LNCaP clone FGC (cell line): ENCODE measurements around the gene ROR2.

Experiments used
- DNase-seq: peaks from one replicate; pipeline ENCODE4 v3.0.0-alpha.2; 2011; ENCODE audit warnings: low read depth
- H3K4me3 ChIP-seq: 2 replicates; pipeline ENCODE4 v1.5.1; 2011; ENCODE audit warnings: mild to moderate bottlenecking, low read depth, low read length, control low read depth
- CTCF ChIP-seq: IDR thresholded peaks from 2 replicates; pipeline ENCODE4 v1.5.1; 2012; ENCODE audit warnings: mild to moderate bottlenecking; ENCODE audit not compliant: control insufficient read depth, insufficient read depth; ENCODE audit errors: extremely low read depth

The ROR2 gene

GRCh38 chr9:91603932-91604331 is 346.1 kb downstream of the ROR2 start:
- no peak for TF ChIP-seq CTCF

GRCh38 chr9:91599564-91599963 is 350.5 kb downstream of the ROR2 start:
- DNase-seq = no peak
- no peak for TF ChIP-seq CTCF
- no peak overlapping the region for H3K4me3 ChIP-seq

More at GRCh38 chr9:91603932-91604331, 346.1 kb downstream of the ROR2 start:
- no peak overlapping the region for H3K4me3 ChIP-seq
- no peak for DNase-seq

GRCh38 chr9:91591627-91592026 is 358.4 kb downstream of the ROR2 start:
- no peak overlapping the region for H3K4me3 ChIP-seq
- no peak for TF ChIP-seq CTCF
- DNase-seq = no peak

GRCh38 chr9:91589101-91589553 is 360.9 kb downstream of the ROR2 start:
- H3K4me3 ChIP-seq = no peak overlapping the region
- no peak for DNase-seq
- TF ChIP-seq CTCF = no peak

- TF ChIP-seq CTCF = no peak
- no peak overlapping the region for H3K4me3 ChIP-seq
- DNase-seq = no peak
These were observed 363.7 kb downstream of the ROR2 start for GRCh38 chr9:91586282-91586681.

GRCh38 chr9:91583966-91584365 is 366.1 kb downstream of the ROR2 start:
- TF ChIP-seq CTCF = no peak
- H3K4me3 ChIP-seq = no peak overlapping the region
- DNase-seq = no peak

- H3K4me3 ChIP-seq = no peak overlapping the region
- no peak for DNase-seq
- TF ChIP-seq CTCF = no peak
These were observed 366.7 kb downstream of the ROR2 start for GRCh38 chr9:91583161-91583875.
